ENCODE data around the gene LRRC8B. TPM values are rescaled to one million over a fixed set of nuclear protein-coding genes. Genes with fewer than 3 reads are reported as not detected.

Gene LRRC8B
- total and polyA plus RNA-seq, 9 donors = 1.2 to 9.3 (median 6.8) TPM

- no peak for DNase-seq
- intact Hi-C loops (cut with DNase I) = no loop called here
- 90 to 92% (median 92%) methylated on average over 7 of the region's 7 CpGs for WGBS, 3 donors
- H3K9me3 ChIP-seq = no peaks in the 10 kb centered on the region
- H3K4me3 ChIP-seq = no peak overlapping the region
- H3K36me3 ChIP-seq = no peaks in the 10 kb centered on the region
- no peak overlapping the region for H3K27ac ChIP-seq
- TF ChIP-seq CTCF (IDR thresholded peaks at IDR 0.05) (no peak), POLR2A (IDR thresholded peaks at IDR 0.05) (no peak), EP300 (IDR thresholded peaks at IDR 0.05) (no peak)
- H3K27me3 ChIP-seq = no peaks in the 10 kb centered on the region
- peaks cover 6% of the 10 kb centered on the region for H3K4me1 ChIP-seq (ENCODE audit: insufficient read depth)
These were observed 89.3 kb downstream of the LRRC8B start for GRCh38 chr1:89613928-89614327.

GRCh38 chr1:89615676-89616598 is 91.3 kb downstream of the LRRC8B start:
- no peak for DNase-seq
- H3K27ac ChIP-seq = no peak overlapping the region

GRCh38 chr1:89616844-89617627 is 92.4 kb downstream of the LRRC8B start:
- Histone ChIP-seq H3K4me1 (ENCODE audit: insufficient read depth) (peaks cover 6% of the 10 kb centered on the region), H3K4me3 (no peak overlapping the region), H3K27ac (no peak overlapping the region), H3K36me3 (no peaks in the 10 kb centered on the region), H3K27me3 (no peaks in the 10 kb centered on the region), H3K9me3 (no peaks in the 10 kb centered on the region)
- 46 to 66% (median 60%) methylated on average over 2 of the region's 2 CpGs for WGBS, 3 donors
- intact Hi-C loops (cut with DNase I) = no loop called here
- no peak for DNase-seq
- TF ChIP-seq POLR2A (IDR thresholded peaks at IDR 0.05) = no peak
- TF ChIP-seq CTCF (IDR thresholded peaks at IDR 0.05) = no peak
- TF ChIP-seq EP300 (IDR thresholded peaks at IDR 0.05) = no peak

More at GRCh38 chr1:89615676-89616598, 91.3 kb downstream of the LRRC8B start:
- Histone ChIP-seq H3K36me3 (no peaks in the 10 kb centered on the region), H3K4me1 (ENCODE audit: insufficient read depth) (peaks cover 6% of the 10 kb centered on the region), H3K27me3 (no peaks in the 10 kb centered on the region), H3K9me3 (no peaks in the 10 kb centered on the region), H3K4me3 (no peak overlapping the region)
- WGBS, 3 donors = 56 to 75% (median 69%) methylated on average over 3 of the region's 3 CpGs
- TF ChIP-seq POLR2A (IDR thresholded peaks at IDR 0.05) (no peak), EP300 (IDR thresholded peaks at IDR 0.05) (no peak), CTCF (IDR thresholded peaks at IDR 0.05) (no peak)
- intact Hi-C loops (cut with DNase I) = no loop called here

GRCh38 chr1:89620664-89621063 is 96.0 kb downstream of the LRRC8B start:
- Histone ChIP-seq H3K4me3 (no peak overlapping the region), H3K36me3 (no peaks in the 10 kb centered on the region), H3K4me1 (ENCODE audit: insufficient read depth) (peaks cover 10% of the 10 kb centered on the region), H3K9me3 (no peaks in the 10 kb centered on the region), H3K27me3 (no peaks in the 10 kb centered on the region), H3K27ac (no peak overlapping the region)
- no peak for TF ChIP-seq CTCF (IDR thresholded peaks at IDR 0.05)
- TF ChIP-seq EP300 (IDR thresholded peaks at IDR 0.05) = no peak
- no peak for TF ChIP-seq POLR2A (IDR thresholded peaks at IDR 0.05)
- intact Hi-C loops (cut with DNase I) = no loop called here
- DNase-seq = no peak
- 82 to 86% (median 83%) methylated on average over 3 of the region's 3 CpGs for WGBS, 3 donors

Data from ovary (tissue), 9 donors.